ENCODE results near the gene AP1G1. TPM values are rescaled to one million over a fixed set of nuclear protein-coding genes. Genes with fewer than 3 reads are reported as not detected.
"Not testable (repeated sequence)": the region's sequence is repeated elsewhere in the genome, so short reads cannot be mapped to it uniquely, and the experiment has no call there.

Gene AP1G1
- total RNA-seq, 4 donors from 2014 or later = 77.1 to 153 (median 86.3) TPM

DNA sequence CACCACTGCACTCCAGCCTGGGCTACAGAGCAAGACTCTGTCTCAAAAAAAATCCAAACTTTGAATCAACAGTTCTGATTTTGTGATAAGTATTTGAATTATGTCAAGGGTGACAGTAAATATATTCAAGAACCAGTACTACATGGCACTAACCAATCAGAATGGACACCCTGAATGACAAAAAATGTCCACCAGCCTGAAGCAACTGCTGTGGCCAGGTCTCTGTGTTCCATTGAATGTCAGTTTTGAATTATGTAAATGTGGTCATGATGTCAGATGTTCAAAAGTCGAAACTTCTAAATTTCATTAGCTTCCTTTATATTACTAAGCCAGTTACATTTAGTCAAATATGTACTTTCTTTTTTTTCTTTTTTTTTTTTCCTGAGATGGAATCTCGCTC is 21.7 kb upstream of the AP1G1 start:
- 89% methylated on average over 2 of the region's 2 CpGs for WGBS
- Histone ChIP-seq H3K9me3 (no peaks in the 10 kb centered on the region), H3K4me1 (no peaks in the 10 kb centered on the region), H3K27me3 (no peaks in the 10 kb centered on the region), H3K36me3 (no peaks in the 10 kb centered on the region), H3K27ac (no peak overlapping the region), H3K4me3 (no peak overlapping the region)
- DNase-seq (ENCODE audit: low spot score in 2 of 2) = no peak
- TF ChIP-seq POLR2AphosphoS5 (IDR thresholded peaks at IDR 0.05) = no peak
- TF ChIP-seq, protein P1, sequence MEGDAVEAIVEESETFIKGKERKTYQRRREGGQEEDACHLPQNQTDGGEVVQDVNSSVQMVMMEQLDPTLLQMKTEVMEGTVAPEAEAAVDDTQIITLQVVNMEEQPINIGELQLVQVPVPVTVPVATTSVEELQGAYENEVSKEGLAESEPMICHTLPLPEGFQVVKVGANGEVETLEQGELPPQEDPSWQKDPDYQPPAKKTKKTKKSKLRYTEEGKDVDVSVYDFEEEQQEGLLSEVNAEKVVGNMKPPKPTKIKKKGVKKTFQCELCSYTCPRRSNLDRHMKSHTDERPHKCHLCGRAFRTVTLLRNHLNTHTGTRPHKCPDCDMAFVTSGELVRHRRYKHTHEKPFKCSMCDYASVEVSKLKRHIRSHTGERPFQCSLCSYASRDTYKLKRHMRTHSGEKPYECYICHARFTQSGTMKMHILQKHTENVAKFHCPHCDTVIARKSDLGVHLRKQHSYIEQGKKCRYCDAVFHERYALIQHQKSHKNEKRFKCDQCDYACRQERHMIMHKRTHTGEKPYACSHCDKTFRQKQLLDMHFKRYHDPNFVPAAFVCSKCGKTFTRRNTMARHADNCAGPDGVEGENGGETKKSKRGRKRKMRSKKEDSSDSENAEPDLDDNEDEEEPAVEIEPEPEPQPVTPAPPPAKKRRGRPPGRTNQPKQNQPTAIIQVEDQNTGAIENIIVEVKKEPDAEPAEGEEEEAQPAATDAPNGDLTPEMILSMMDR (IDR thresholded peaks at IDR 0.05) = no peak
- TF ChIP-seq POLR2A (IDR thresholded peaks at IDR 0.05) = no peak
- no peak for TF ChIP-seq EP300 (IDR thresholded peaks at IDR 0.05)

DNA sequence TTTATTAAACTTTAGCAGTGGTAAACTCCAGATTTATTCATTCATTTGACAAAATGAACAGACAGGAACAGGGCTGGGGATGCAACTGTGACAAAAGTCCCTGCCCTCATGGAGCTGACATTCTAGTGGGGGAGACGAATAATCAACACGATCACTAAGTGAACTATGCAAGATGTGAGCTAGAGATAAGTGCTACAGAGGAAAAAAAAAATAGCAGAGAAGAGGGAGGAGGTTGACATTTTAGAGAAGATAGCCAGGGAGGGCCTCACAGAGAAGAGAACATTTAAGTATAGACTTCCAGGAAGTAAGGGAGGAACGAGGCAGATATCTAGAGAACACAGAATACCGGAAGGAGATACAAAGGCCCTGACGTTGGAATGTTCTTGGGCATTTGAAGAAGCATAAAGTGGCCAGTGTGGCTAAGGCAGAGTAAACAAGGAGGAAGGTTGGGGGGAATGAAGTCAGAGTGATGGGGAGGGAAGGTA is 17.9 kb upstream of the AP1G1 start:
- no peak overlapping the region for H3K4me3 ChIP-seq
- H3K4me1 ChIP-seq = no peaks in the 10 kb centered on the region
- no peak overlapping the region for H3K27ac ChIP-seq
- no peaks in the 10 kb centered on the region for H3K36me3 ChIP-seq
- no peak for TF ChIP-seq POLR2AphosphoS5 (IDR thresholded peaks at IDR 0.05)
- TF ChIP-seq, protein P1 (IDR thresholded peaks at IDR 0.05) = no peak
- no peak for TF ChIP-seq POLR2A (IDR thresholded peaks at IDR 0.05)
- no peak for TF ChIP-seq EP300 (IDR thresholded peaks at IDR 0.05)
- H3K9me3 ChIP-seq = no peaks in the 10 kb centered on the region
- no peak for DNase-seq (ENCODE audit: low spot score in 2 of 2)
- 85% methylated on average over 5 of the region's 5 CpGs for WGBS
- H3K27me3 ChIP-seq = no peaks in the 10 kb centered on the region

DNA sequence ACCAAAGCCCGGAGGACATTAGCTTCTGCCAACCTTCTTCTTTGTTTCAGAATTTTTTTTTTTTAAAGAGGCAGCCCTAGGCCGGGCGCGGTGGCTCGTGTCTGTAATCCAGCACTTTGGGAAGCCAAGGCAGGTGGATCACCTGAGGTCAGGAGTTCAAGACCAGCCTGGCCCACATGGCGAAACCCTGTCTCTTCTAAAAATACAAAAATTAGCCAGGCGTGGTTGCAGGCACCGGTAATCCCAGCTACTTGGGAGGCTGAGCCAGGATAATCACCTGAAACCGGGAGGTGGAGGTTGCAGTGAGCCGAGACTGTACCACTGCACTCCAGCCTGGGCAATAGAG is 8.5 kb upstream of the AP1G1 start:
- DNase-seq (ENCODE audit: low spot score in 2 of 2); H3K36me3 ChIP-seq; H3K4me3 ChIP-seq; H3K27me3 ChIP-seq; H3K9me3 ChIP-seq: not testable (repeated sequence)
- H3K4me1 ChIP-seq = peaks cover 12% of the 10 kb centered on the region
- WGBS = 51% methylated on average over 10 of the region's 10 CpGs
- peak overlapping the region; percentile 90 for H3K27ac ChIP-seq

DNA sequence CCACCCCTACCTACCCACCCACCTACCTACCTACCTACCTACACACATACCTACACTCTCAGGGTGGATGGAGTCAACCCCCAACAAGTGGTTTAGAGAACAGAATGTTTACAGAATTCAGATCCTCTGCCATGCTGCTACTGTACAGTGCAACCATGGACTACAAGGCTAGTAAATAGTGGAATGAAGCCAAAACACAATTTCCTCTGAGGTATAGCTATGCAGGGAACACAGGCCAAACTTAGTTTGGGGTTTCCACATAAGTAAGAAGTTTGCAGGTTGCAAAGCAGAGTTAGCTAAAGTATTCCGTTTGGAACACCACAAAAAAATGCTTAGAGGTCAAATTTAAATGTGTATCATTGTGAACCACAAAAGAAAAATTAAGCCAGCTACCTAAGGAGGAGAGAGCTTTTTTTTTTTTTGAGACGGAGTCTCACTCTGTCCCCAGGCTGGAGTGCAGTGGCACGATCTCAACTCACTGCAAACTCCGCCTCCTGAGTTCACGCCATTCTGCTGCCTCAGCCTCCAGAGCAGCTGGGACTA is 2.7 kb upstream of the AP1G1 start:
- no peak for DNase-seq (ENCODE audit: low spot score in 2 of 2)
- Histone ChIP-seq H3K4me3 (no peak overlapping the region), H3K4me1 (peaks cover 15% of the 10 kb centered on the region)

DNA sequence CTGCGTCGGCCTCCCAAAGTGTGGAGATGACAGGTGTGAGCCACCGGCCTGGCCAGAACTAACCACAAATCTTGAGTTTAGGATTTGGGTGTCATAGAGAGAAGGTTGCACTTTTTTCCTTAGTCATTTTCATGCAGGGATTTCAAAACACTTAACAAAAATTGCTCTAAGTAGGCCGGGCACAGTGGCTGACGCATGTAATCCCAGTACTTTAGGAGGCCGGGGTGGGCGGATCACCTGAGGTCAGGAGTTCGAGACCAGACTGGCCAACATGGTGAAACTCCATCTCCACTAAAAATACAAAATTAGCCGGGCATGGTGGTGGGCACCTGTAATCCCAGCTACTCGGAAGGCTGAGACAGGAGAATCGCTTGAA is 1.5 kb upstream of the AP1G1 start:
- H3K4me1 ChIP-seq = peaks cover 24% of the 10 kb centered on the region
- H3K4me3 ChIP-seq; H3K36me3 ChIP-seq; DNase-seq (ENCODE audit: low spot score in 2 of 2); H3K27me3 ChIP-seq; H3K9me3 ChIP-seq: not testable (repeated sequence)
- 92% methylated on average over 11 of the region's 11 CpGs for WGBS
- H3K27ac ChIP-seq = peak overlapping the region; percentile 89

More for the DNA sequence above, 2.7 kb upstream of the AP1G1 start:
- no peaks in the 10 kb centered on the region for H3K27me3 ChIP-seq
- no peaks in the 10 kb centered on the region for H3K9me3 ChIP-seq
- TF ChIP-seq POLR2AphosphoS5 (IDR thresholded peaks at IDR 0.05) (no peak), EP300 (IDR thresholded peaks at IDR 0.05) (no peak), POLR2A (IDR thresholded peaks at IDR 0.05) (no peak)
- TF ChIP-seq, protein P1 (IDR thresholded peaks at IDR 0.05) = no peak
- H3K36me3 ChIP-seq = no peaks in the 10 kb centered on the region
- 73% methylated on average over 5 of the region's 5 CpGs for WGBS
- no peak overlapping the region for H3K27ac ChIP-seq

DNA sequence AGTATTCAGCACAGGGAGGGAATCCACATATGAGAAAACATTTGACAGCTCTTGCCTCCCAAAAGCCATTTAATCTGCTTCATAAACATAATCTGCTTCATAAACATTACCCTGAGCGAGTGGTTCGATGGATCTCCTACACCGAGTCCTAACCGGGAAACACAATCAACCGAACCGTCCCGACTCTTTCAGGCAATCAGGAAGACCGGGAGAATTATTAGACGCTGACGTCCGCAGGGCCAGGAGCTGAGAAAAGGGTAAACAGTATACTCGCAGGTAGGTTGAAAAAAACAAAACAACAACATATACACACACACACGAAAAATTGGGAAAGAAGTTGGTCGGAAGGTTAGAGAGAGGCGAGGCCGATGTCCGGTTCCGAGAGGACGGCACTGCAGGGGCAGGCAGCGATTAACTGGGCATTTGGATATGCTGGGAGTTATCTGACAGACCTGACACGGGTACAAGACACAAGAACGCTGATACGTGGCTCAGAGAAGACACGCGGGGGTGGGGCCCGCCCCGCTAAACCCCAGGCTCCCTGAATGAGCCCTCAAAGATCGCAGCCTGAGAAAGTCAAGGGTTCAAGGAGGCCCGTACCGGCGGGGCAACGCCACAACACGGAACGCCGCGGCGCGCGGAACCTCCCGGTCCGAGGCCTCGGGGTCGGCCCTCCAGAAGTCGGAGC is 585 bp downstream of the AP1G1 start:
- Histone ChIP-seq H3K36me3 (peaks cover 4% of the 10 kb centered on the region), H3K27ac (peak overlapping the region; percentile 89), H3K9me3 (no peaks in the 10 kb centered on the region), H3K4me3 (peak overlapping the region; percentile 72), H3K4me1 (peaks cover 24% of the 10 kb centered on the region), H3K27me3 (no peaks in the 10 kb centered on the region)
- WGBS = under 1% methylated on average over 44 of the region's 44 CpGs
- TF ChIP-seq POLR2AphosphoS5 (IDR thresholded peaks at IDR 0.05) = no peak
- TF ChIP-seq, protein P1 (IDR thresholded peaks at IDR 0.05) = no peak
- no peak for DNase-seq (ENCODE audit: low spot score in 2 of 2)

Data from suprapubic skin (tissue), 4 donors.